GM19468 (cell line): Measurements from ENCODE around the gene GLG1.
"Not testable (repeated sequence)": the region's sequence is repeated elsewhere in the genome, so short reads cannot be mapped to it uniquely, and the experiment has no call there.

ENCODE experiments used
- ATAC-seq: cut with Tn5 transposase; IDR thresholded peaks from one replicate; pipeline ENCODE4 v1.9.1; 2021; ENCODE audit warnings: mild to moderate bottlenecking, moderate library complexity, moderate number of reproducible peaks; ENCODE audit not compliant: unreplicated experiment; ENCODE audit errors: extremely low read depth

The GLG1 gene

DNA sequence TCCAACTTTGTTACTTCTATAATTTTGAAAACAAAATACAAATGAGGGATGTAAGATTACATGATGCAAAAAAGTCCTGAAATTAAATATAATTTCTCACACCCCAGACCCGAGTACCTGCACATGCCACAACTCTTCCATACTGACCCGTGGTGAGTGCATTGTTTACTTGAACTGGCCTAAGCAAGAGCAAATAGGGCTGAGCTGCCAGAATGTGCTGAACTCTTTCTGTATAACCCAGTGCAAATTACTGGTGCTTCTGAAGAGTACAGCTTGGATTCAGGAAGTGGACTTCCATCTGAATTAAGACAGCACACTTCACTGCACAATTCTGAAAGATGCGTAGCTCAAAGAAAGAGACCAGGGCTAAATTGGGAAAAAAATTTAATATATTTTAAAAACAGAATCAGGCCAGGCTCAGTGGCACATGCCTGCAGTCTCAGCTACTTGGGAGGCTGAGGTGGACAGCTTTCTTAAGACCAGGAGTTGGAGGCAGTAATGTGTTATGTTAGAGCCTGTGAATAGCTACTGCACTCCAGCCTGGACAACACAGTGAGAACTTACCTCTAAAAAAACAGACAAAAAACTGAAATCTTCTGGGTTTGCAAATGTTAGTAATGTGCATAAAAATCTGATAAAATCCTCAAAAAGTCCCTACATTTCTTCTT is 63.9 kb downstream of the GLG1 start:
- not testable (repeated sequence) for ATAC-seq

DNA sequence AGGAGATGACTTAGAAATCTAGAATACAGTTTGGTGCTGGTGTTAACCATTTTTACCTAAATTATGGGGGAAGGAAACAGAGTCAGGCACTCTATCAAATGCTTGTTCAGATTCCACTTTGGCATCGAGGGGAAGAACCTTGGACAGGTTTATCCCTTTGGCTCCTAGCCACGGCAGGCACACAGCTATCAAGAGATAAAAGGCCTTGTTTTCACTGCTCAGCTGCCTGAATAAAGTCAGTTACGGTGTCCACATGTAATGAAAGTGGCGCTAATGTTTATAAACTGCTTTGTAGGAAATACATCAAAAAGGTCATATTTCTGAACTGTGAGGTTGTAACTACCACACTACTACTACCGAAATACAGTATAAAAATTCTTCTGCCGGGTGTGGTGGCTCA is 66.3 kb downstream of the GLG1 start:
- not testable (repeated sequence) for ATAC-seq

DNA sequence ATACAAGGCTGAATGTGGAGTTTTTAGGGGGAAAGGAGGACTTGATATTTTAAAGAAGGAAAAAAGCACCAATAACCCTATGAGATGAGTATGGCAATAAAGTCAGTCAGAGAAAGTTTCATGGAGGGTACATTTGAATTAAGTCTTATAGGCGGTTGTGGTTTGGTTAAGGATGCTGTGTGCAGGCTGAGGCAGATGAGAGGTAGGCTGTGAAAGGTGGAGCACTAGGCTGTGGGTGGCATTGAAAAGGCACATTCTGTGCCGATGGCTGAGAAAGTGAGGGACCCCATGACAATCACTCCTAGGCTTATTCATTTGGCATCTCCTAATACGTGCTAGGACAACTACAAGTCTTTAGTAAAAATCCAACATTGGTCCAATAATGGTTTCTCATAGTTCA is 68.1 kb downstream of the GLG1 start:
- not testable (repeated sequence) for ATAC-seq

- ATAC-seq: not testable (repeated sequence)
Measured at GRCh38 chr16:74537746-74538145, 69.2 kb downstream of the GLG1 start.

GRCh38 chr16:74534650-74535049 is 72.3 kb downstream of the GLG1 start:
- not testable (repeated sequence) for ATAC-seq

GRCh38 chr16:74524926-74525325 is 82.0 kb downstream of the GLG1 start:
- no peak for ATAC-seq

- no peak for ATAC-seq
Measured at GRCh38 chr16:74524117-74524516, 82.8 kb downstream of the GLG1 start.

DNA sequence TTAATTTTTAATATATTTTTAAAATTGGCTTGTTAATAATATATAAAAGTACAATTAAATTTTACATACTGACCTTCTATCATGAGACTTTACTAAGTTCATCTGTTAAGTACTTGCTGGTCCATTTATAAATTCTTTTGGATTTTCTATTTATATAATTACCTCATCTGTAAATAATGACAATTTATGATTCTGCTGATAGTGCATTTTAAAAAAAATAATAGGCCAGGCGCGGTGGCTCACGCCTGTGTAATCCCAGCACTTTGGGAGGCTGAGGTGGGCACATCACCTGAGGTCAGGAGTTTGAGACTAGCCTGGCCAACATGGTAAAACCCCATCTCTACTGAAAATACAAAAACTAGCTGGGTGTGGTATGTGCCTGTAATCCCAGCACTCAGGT is 83.2 kb downstream of the GLG1 start:
- not testable (repeated sequence) for ATAC-seq

- no peak for ATAC-seq
Measured at GRCh38 chr16:74522160-74522559, 84.8 kb downstream of the GLG1 start.

DNA sequence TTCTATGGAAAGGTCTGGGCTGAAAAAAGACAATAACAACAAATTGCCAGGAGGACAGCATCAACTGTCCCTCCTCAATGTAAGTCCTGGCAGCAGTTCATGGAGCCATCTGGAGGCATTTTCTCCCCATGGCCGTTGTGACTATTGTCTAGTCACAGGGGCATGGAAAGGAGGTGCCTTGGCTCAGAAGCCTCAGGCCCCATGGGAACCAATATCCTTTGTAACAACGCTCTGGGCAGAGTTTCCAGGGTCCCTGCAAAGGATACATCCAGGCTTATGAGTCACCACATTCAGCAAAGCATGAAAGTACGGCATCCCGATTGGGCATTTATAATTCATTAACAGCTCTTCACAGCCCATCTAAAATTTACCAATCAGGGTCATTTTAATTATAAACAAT is 85.2 kb downstream of the GLG1 start:
- no peak for ATAC-seq

- ATAC-seq: not testable (repeated sequence)
Measured at GRCh38 chr16:74518934-74519333, 88.0 kb downstream of the GLG1 start.

DNA sequence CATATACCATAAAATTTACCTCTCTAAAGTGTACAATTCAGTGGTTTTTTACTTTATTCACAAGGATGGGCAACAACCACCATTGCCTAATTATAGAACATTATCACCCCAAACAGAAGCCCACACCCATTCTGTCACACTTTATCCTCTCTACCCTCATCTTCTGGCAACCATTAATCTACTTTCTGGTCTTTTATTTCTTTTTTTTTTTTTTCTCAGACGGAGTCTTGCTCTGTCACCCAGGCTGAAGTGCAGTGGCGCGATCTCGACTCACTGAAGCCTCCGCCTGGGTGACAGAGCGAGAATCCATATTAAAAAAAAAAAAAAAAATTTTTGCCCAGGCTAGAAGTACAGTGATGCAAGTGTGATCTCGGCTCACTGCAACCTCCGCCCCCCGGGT is 95.0 kb downstream of the GLG1 start:
- no peak for ATAC-seq

DNA sequence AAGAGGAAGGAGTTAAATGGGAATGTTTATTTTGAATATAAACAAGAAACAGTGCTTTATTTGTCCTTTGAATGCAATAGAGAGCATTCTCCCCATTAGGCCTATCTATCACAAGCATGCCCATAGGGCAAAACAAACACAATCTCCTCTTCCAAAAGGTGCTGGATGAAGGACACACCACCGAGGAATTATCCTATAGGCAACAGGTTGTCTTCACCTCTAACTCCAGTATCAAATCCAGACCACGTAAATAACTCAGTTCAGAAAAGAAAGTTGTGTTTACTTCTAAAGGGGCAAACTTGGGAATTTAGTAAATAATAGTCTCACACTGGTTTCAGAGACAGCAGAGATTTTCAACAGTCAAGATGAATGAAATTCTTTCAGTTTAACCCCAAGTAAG is 101.9 kb downstream of the GLG1 start:
- ATAC-seq: no peak

- no peak for ATAC-seq
Measured at GRCh38 chr16:74503412-74503811, 103.5 kb downstream of the GLG1 start.

DNA sequence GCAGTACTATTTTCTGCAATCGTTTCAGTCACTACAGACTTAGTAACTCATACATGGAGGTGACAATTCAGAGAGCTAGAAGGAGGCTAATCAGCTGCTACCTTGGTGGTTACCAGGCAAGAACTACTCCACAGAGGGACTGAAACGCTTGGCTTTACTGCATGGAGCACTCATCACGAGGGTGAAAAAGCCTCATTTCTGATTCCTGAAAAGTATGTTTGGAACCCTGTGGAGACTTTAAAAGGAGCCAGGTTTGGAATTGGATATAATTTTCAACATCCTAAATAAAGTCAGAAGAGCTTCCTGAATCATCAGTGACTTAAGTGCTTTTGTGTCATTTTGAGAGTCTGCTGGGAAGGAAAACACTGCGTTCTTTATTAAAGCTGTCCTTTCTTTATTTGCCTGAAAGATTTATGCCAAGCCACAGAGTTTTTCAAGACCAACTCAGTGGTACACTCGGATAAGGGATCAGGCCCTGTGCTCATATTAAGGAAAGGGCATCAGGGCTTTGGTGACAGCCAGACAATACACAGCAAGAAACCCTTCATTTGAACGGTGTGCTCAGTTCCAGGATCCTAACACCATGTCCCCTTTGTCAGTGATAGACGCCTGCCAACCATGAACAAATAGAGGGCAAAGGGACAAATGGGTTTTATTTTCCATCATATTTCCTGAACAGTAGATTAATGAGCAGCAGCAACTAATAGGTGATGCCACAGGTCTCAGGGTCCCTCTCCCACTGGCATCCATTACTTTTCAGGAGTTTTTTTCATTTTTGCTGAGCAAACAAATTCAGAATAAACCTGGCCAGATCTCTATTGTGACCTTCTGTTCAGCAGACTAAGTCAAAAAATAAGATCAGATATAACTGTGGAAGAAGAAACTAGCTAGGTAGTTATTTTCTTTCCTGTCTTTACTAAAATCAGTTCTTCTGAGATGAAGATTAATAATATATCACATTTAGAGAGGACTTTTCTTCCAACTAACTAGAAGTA is 105.1 kb downstream of the GLG1 start:
- ATAC-seq: no peak

- no peak for ATAC-seq
Measured at GRCh38 chr16:74500907-74501306, 106.0 kb downstream of the GLG1 start.

GRCh38 chr16:74499114-74499513 is 107.8 kb downstream of the GLG1 start:
- ATAC-seq: no peak

- no peak for ATAC-seq
Measured at GRCh38 chr16:74497761-74498160, 109.2 kb downstream of the GLG1 start.

DNA sequence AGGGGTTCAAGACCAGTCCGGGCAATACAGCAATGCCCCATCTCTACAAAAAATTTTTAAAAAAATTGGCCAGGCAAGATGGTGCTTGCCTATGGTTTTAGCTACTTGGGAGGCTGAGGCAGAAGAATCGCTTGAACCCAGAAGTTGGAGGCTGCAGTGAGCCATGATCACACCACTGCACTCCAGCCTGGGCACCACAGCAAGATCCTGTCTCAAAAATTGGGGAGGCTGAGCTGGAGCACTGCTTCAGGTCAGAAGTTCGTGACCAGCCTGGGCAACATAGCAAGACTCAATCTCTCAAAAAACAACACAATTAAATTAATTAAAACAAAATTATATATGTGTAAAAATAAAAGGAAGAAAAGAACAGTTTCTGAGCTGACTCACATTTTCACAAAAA is 110.9 kb downstream of the GLG1 start:
- no peak for ATAC-seq

GRCh38 chr16:74492976-74493375 is 113.9 kb downstream of the GLG1 start:
- ATAC-seq: no peak
